Stimulated activated CD4-positive, alpha-beta T cell treated with anti-CD3 and anti-CD28 coated beads, Interleukin-2, amount 100 ng/mL, for 48 hours (primary cell): Measurements from ENCODE around the gene HSPE1.
A peak's percentile ranks its signal among the peaks of the same experiment; 100 is the strongest.
"Not testable (repeated sequence)": the region's sequence is repeated elsewhere in the genome, so short reads cannot be mapped to it uniquely, and the experiment has no call there.

Experiments
- DNase-seq, 2 donors: peaks; one replicate each; pipeline ENCODE4 v3.0.0-alpha.2; 2020

HSPE1 gene

DNA sequence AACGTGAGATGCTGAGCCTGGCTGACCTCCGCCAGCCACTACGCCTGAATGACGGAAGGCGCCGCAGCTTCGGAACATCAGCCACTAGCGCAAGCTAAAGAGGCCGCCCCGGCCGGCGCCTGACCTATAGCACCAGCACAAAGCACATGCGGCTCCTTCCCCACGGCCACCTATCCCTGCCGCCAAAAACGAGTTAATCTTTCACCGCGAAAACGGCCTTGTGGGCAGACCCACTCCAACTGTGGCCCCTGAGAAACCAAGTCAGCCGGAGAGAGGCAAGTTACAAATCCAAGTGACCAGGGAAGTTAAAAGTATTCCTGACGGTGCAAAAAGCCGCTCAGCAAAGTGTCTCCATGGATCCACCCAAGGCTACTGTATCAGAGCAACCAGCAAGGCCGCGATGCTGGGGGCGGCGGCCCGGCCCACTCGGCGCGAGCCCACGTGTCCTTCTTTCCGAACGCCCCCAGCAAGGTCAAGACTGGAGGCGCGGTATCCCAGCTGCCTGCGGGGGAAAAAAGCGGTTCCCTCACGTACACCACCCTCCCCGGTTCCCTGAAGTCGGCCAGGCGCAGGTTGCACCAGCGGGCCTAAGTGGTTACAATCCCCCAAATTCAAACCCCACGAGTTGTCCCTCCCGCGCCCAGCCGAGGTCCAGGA lies 1.1 kb upstream of the HSPE1 start:
- peak; percentile 37 to 38 for DNase-seq

DNA sequence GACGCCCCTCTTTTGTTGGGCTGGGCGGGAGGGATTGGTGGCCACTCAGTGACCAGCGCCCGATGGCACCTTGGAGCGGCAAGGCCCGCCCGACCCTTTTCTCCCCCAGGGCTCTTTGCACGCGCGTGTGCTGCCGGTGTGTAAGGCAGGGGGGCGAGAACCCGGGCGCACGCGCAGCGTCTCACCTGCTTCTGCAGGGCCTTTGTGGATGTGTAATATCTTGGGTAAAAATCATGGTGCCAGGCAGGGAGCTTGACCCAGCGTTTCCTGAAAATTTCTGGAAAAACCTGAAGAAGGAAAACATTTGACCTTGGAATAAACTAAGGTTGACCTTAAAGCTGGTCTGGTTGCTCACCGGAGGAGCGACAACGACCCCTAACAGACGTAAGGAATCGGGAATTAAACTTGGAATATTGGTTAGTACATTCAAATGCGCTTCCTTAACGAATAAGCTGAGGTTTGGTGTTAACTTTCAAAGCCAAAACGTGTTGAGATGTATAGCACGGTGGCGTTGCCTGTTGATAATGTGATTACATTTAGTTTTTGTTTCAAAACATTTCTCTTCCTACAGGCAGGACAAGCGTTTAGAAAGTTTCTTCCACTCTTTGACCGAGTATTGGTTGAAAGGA lies 438 bp downstream of the HSPE1 start:
- DNase-seq = no peak

DNA sequence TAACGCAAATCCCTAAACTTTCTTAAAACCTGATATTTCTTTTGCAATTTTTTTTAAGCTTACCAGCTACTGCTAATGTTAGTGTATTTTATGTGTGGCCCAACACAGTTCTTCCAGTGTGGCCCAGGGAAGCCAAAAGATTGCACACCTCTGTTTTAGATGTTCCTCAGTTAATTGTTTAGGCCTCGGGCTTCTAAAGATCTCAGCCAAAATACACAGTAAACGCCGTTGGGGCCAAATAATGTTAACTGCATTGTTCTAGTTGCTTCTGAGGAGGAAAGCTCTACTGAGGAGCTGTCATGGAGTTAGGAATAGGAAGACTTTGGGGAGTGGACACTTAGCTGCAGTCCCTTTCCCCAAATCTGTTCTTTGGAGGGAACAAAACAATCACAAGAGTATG lies 2.0 kb downstream of the HSPE1 start:
- no peak for DNase-seq

DNA sequence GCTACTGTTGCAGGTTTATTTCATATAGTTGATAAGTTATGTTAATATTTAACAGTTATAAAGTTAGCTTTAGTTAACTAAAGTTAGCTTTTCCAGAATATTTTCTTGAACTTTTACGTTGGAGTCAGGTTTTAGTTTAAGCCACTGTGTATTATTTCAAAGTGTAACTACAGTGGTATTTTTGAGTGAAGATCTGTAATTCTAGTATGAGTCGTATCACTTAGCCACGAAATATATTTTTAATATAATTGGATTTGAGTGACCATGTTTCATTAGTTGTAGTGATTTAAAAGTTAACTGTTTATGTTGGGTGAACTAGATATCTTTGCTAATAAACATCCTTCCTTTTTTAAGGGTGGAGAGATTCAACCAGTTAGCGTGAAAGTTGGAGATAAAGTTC lies 2.5 kb downstream of the HSPE1 start:
- DNase-seq = no peak

DNA sequence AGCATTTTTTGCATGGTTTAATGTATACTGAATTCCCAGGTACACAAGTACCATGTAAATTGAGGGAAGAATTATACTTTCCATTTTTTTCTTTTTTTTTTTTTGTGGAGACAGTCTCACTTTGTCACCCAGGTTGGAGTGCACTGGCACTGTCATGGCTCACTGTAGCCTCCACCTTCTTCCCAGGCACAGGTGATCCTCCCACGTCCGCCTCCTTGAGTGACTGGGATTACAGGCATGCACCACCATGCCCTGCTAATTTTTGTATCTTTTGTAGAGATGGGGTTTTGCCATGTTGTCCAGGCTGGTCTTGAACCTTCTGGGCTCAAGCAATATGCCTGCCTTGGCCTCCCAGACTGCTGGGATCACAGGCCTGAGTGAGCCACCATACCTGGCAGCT lies 3.8 kb downstream of the HSPE1 start:
- no peak for DNase-seq

DNA sequence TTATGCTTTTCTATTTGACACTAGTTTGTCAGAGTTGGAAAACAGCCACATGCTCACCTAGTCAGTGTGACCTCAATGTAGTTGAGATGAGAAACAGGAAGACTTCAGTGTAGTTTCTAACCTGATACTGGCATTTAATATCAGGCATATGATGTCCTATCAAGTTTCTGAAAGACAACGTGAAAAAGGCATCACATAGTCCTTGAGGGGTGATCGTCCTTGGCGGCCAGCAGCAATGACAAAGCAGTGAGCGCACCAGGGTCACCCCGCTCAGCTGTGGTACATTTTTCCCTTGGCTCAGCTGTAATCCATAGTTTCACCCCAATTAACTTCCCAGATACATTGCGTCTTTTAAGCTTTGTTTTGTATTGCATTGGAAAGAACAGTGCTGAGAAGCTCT lies 4.3 kb downstream of the HSPE1 start:
- DNase-seq = no peak

DNA sequence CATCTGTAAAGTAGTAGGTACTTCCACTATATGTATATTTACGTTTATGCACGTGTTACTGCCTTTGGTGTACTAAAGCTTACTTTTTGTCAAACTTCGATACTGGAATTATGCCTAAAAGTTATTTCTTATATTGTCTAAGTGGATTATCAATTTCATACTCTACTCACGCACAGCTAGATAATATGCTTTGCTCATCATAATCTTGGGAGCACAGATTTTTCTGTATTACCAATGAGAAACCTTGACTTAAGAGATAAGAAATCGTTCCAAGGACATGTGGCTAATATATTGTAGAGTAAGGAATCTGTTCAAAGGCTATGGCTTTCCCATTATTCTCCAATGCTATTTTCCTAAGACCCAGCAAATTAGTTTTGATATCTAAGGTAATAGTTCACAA lies 6.5 kb downstream of the HSPE1 start:
- no peak for DNase-seq

DNA sequence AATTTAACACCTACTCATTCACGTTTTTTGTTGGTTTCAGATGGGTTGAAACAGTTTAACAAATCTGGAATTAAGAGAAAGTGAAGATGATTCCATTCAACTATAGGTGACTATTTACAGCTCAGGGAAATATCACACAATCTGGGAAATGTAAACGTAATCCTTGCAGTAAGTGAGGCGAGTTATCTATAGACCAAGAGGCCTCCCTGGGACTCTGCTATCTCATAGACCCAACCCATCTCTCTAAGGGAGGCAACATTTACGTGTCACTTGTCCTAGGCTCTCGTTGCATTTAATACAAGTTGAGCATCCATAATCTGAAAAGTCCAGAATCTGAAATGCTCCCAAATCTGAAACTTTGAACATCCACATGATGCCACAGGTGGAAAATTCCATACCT lies 13.7 kb downstream of the HSPE1 start:
- no peak for DNase-seq

DNA sequence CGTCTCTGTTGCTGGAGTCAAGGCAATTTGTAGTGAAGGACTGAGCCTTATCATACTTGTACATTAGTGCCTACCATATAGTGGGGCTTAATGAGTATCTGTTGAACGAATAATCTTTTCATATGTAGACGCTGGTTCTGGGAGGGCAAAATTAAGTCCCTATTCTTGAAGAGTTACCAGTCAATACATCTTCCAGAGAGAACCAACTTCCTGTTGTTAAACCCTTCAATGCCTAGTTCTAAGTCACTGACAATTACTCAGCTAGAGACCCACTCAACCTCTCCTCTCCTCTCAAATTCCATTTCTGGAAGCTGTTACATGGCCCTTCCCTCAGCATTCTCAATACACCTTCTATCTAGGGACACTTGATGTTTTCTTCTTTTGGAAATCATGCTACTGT lies 14.6 kb downstream of the HSPE1 start:
- DNase-seq = no peak

DNA sequence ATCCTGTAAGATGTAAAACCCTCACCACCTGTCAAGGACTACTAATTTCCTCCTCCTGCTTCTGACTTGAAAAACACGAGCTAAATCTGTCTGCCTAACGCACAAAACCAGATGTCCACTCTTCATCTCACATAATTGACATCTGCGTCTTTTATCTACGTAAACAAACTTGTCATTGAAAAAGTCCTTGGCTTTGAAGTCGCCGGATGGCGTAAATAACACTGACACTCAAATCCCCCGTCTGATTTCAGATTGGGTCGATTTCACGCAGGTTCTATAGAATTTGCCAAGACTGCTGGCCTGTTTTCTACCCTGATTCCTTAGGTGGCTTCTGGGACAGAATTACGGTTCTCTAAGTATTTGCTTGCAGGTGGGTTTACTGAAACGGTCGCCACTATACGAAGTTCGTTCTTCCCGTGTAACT lies 15.1 kb downstream of the HSPE1 start:
- DNase-seq = no peak

DNA sequence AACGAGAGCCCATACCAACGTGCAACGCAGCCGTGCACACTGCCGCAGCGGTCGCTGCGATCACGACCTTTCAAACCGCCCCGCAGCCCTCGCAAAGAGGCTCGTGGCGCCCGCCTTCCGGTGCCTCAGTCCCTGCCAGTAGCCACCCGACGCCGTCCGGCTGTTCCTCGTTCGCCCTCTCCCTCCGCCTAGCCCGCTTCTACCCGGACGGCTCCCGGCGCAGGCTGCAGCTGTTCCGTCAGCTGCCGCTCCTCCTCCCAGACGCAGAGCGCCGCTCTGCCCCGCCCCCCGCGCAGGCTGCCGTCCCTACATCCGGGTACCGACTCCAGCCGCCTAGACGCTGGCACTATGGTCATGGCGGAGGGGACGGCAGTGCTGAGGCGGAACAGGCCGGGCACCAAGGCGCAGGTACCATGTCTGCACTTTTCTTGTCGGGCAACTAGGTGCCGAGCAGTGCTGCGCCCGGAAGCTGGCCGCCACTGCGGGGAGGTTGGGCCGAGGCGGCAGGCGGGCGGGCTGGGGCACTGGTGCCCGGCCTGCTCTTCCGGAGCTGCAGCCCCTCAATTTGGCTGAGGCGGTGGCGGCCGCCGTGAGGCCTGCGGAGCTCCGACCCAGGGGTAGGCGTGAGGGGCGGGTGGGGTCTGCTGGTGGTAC lies 15.7 kb downstream of the HSPE1 start, which contains the start of gene MOB4:
Gene MOB4 (plus strand): TSS at position 328 of the 654 bp plus-strand sequence. CDS start 21 bp downstream, at position 349.
- DNase-seq = peak; percentile 89 to 95

DNA sequence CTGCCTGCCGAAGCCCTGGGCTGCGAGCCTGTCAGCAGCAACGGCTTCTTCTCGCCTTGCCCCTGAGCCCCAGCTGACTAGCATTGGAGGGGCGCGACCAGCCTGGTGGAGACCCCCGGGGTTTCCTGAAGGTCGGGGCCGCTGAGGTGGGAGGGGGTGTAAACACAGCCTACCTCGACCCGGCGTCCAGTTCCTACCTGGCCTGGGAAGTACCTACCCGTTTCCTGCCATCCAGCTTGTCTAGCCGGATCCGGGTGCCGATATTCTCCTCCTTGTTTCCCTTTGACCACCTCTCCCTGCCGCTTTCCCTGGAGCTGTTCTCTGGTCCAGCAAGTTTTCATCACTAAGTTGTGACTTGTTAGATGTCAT lies 16.2 kb downstream of the HSPE1 start:
- DNase-seq = peak in 1 of 2 donors; percentile 12

DNA sequence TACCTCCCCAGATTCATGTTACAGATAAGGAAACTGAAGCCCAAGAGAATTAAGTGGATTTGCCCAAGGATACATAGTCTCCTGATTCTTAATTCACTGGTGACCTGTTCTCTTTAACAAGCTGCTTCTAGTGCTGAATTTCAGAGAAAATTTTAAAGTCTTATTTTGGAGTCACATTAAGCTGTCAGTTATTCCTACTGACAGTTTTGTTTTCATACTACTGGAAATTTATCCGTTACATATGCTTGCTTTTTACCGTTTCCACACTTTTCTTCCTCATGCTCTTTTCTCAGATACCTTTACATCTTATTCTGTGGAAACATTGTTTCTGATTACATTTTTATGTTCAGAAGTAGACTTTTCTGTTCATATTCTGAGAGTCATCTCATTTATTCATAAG lies 17.0 kb downstream of the HSPE1 start:
- DNase-seq = no peak

DNA sequence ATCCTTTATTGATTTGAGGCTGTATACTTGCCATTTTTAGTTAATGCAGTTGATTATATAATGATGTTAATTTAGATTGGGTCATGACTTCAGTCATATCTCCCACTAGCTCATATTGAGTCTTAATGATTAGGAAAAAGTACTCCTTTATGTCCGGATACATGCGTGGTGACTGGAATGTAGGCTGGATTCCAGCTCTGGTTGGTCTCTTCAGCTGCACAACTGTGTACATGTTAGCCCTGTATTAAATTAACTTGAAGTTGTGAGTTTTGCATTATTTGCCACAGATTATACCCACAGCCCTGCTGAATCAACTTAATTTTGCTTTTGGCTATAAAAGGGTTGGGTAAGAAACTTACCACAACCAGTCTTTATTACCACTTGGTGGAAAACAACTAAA lies 38.2 kb downstream of the HSPE1 start:
- no peak for DNase-seq

DNA sequence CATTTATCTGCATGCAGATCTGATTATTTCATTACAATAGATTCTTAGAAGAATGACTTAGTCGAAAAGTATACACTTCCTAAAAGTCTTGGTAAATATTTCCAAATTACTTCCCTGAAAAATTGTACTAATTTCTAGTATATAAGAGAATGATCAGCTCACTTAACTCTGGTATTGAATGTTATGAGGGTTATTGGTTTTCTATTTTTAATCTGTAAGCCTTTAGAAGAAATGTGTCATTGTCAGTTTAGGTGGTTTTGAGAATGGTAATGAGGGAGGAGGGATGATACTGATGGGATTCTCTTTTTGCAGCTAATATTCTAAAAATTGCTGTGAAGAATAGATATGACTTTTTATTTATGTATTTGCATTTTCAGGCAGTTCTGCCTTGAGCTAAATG lies 39.6 kb downstream of the HSPE1 start:
- DNase-seq = no peak

DNA sequence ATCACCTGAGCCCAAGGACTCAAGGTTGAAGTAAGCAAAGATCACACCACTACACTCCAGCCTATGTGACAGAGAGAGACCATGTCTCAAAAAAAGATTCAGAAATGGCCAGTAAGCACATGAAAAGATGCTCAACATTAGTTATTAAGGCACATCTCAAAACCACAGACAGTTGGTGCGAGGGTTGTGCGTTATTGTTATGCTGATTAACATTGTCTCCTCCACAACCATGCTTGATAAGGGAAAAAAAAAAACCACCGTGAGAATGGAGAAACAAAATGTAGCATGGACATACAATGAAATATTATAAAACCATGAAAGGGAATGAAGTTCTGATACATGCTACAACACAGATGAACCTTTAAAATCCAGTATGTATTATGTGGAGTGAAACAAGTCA lies 43.0 kb downstream of the HSPE1 start:
- no peak for DNase-seq

DNA sequence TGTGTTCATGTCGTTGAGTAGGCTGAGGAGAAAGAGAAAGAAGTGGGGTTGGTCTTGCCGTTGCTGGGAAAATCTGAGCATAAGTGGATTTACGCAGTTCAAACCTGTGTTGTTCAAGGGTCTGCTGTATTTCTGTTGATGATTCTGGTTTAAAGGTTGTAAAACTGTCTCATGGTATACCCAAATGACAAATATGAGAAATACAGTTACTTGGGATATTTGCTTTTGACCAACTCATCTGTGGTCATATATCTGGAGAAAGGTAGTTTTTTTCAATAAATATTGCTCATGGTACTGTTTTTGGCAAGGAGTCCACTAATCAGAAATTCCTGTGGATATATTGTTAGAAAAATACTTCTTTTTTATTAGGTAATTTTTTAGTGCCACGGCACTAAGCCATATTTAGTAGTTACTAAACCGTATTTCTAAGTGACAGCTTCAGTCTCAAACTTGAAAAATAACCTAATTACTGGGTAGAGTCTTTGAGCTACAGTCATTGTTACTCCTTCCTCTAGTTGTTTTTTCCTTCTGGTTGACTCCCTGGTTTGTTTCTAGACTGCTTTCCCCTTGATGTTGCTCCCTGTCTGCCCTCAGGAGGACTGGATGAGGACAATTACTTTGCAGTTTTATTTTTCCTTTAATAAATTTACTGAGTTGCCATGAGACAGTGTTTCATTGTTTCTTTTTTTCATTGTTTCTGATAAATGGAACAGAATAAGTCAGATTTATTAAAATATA lies 47.2 kb downstream of the HSPE1 start:
- no peak for DNase-seq

DNA sequence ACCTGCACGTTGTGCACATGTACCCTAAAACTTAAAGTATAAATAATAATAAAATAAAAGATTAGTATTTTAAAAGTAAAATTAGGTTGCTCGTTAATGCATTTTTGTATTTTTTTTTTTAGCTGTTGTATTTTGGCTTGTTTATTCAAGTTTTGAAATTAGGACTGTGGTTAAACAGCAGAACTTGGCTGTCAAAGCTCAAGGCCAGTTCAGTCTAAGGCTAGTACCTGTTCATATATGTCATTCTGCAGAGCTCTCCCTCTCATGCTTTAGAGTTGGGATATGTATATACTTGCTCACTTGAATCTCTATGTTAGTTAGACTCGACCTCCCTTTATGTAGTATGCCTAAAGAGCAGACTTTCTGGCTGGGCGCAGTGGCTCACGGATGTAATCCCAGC lies 48.4 kb downstream of the HSPE1 start:
- DNase-seq = no peak

DNA sequence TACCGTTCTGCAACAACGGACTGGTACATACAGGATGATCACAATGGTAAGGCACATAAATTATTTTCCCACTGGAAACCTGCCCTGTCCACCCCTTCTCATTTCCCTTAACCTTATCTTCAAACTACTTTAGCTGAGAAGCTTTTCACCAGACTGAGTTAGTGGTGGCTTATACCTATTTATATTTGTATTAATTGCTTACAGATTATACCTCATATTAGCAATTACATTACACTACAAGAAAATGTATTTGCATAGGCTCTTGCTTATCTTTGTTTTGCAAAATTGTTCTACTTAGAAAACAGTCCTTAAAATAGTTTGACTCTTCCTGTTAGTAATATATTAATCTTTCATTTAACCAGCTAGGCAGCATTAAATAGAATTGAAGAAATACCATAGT lies 51.1 kb downstream of the HSPE1 start:
- DNase-seq = not testable (repeated sequence)
